GM18868 (cell line): ENCODE results near the gene LRRC74A.
A peak's percentile ranks its signal among the peaks of the same experiment; 100 is the strongest.

Experiments used
- ATAC-seq: cut with Tn5 transposase; IDR thresholded peaks from one replicate; pipeline ENCODE4 v1.9.1; 2021; ENCODE audit warnings: mild to moderate bottlenecking, moderate library complexity; ENCODE audit not compliant: unreplicated experiment

The LRRC74A gene

DNA sequence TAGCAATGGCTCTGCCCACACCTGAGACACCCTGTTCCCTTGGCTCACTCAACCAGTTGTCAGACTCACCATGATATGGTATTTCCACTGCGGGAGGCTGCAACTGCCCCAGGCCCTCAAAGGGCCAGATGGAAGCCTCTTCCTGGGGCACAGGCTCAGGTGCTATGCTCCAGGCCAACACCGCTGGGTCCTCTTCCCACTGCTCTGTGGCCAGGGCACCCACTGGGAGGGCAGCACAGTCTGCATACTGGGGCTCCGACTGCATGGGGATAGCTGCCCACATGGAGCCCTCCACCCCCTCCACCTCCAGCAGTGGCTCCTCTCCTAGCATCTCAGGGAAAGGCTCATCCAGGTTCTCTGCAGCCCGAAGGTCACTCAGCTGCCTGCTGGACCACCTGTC, 17.2 kb upstream of the LRRC74A start:
- no peak for ATAC-seq

DNA sequence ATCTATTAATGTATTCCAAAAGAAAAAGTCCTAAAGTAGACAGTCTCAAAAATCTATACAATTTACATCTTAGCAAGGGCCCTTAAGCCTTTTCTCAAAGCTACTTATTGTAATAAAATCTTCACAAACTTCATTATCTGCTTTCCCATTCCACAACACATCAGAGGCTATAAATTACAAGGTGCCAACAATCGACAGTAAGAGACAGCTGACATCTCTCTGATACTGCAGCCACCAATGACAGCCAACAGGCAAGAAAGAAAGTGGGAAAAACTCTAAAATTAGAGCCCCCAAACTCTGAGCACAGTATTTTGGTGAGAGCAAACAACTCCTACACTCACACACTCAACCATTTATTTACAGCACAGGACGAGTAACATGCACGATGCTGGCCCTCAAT, 15.7 kb upstream of the LRRC74A start:
- ATAC-seq: no peak

DNA sequence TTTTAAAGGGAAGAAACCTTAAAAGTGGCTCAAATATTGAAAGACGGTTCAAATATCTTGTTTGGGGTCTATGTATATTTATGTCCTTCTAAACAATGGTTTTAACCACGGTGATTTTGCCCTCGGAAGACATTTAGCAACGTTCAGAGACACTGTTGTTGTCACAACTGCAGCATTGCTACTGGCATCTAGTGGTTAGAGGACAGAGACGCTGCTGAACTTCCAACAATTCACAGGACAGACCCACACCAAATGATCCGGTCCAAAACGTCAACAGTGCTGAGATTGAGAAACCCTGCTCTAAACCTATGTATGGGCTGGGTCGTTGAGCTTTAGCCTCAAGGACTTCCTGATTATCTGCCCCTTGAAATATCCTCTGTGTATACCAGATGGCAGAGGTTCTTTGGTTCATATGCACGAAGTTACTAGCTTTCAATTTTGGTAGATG, 15.2 kb upstream of the LRRC74A start:
- no peak for ATAC-seq

DNA sequence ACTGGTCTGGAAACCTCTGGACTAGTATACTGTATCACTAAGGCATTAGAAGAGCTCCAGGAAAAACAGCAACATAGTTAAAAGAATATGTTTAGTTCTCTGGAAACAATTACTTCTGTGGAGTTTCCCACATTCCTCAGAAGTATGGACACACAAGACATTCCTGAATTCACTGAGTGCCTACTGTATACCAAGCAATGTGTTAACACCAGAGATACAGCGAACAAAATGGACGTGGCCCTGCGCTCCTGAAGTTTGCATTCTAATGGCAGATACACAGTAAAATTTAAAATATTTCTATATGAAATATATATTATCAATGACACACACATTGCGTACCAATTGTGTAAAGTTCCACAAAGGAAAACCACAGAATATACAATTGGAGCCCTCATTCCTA, 14.6 kb upstream of the LRRC74A start:
- no peak for ATAC-seq

DNA sequence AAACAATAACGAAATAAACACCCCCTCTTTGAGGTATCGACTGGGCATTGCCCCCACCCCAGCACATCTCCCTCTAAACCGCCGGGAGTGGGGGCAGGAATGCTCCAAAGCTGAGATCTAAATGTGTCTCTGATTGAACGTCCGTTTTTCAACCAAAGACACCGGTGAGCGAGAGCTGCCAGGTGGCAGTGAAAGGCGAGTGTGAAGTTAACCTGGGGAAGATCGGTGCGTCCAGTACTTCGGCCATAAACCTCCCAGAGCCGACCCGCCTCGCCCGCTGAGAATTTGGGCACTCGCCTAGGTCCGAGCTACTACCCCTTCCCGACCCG, 14.2 kb upstream of the LRRC74A start:
- peak; percentile 2 for ATAC-seq

DNA sequence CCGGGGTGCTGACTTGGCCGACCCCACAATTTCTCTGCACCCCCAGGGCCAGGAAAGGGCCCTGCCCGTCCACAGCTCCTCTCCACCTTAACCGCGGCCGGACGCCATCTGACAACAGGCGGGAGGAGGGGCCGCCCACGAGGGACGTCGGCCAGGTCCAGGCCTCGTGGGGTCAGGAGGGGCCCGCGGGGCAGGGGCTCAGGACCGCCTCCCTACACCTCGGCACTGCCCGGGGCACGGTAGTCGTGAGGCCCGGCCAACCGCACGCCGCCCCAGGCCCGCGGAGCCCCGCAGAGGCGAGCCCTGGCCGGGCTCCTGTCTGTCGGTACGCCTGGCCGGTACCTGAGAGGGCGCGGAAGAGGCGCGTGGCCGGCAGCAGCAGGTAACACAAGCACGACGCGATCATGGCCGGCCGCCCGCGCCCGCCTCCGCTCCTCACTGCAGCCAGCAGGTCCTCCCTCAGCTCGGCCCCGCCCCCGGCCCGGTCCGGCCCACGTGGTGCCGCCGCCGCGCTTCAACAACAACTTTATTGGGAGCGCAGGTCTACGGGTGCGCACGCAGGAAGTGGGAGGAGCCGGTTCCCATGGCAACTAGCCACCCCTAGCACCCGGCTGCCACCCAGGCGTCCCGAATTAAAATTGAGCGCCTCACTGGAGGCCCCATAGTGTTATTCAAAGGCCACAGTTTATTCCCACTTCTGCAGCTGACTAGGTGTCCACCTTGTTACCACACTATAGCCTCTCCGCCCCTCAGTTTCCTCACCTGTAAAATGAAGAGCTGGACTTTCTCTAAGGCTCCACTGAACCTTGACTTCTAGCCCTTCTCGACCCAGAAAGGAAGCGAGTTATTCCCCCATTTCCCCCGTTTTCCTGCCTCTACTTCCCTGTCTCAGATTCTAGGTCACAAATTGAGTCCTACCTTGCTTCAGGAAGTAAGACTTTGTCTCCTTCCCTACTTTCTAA, 13.5 kb upstream of the LRRC74A start, which contains the start of gene ANGEL1:
TSS of gene ANGEL1 (minus strand) at position 461 of the 962 bp plus-strand sequence. CDS start at position 406, 55 bp downstream.
- ATAC-seq: peak; percentile 84

DNA sequence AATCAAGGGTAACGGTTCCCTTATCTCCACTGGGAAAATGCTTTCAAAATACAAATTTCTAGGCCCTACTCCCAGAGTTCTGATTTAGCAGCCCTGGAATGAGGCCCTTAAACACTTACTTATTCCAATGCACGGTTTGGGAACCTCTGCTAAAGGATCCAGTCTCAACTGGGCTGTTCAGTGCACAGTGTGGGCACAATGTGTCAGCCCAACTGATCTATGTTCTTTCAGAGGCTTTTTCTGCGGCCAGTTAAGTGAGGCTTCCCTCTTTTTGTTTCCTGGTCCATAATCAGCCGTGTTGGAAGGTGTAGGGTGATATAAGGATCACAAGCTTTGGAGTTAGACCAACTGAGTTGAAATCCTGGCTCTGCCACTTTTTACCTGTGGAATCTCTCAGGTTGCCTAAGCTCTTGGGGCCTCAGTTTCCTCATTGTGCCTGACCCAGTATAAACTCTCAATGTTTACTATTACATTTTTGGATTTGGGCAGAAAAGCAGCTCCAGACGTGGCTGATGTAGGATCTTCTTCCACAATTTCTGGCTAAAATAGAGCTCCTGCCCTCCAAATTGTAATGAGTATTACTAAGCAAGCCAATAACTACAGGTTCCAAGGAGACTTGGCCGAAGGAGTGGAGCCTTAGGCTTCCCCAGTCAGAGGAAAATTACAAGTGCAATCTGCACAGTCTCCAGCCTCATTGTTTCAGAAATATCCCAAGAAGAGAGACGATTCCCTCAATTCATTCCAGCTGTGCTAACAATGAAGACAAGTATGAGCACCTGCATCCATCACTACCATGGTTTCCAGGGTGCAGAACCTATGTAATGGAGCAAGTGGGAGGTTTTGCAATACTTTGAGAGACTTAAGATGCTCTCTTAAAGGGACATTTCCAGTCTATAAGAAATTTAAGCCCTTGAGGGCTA, 11.2 kb upstream of the LRRC74A start:
- ATAC-seq: no peak

DNA sequence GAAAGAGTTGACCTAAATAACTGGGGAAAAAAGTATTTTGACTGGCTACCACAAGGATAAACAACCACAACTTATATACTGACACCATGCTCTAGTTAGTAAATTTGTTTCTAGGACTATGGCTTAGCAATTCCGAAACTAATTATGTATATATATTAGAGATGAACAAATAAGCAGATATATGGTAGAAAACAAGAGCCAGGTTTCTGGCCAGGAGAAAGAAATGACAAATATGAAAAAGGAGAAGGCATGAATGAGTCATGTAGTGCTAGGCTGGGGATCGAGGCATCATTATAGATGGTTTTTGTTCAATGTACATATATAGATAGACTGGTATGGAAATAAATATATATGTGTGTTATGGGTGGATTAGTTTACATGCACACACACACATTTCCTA, 5.5 kb upstream of the LRRC74A start:
- ATAC-seq: no peak

DNA sequence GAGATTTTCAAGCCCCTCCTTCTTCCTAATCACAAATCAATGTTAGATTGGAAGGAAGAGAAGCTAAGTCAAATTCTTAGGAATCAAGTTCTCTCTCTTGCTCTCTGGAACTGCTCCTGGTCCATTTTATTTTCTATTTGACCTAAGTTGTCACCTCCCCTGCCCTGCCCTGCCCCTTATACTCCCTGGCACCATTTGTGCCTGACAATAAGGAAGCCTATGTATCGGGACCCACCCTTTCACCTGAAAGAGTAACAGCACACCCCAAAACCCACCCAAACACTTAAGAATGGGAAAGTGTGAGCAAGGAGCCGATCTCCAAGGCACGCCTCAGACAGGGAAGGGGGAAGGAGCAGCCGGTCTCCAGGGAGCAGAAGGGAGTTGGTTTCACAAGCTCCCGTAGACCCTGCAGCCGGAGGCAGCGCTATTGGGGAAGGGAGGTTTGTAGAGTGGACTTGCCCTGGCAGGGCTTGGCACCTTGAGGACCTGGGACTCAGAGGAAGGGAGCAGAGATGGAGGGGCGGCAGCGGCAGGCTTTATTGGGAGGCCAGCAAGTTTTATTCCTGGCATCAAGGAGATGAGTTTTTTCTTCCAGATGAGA, 1.6 kb downstream of the LRRC74A start:
- ATAC-seq: no peak

DNA sequence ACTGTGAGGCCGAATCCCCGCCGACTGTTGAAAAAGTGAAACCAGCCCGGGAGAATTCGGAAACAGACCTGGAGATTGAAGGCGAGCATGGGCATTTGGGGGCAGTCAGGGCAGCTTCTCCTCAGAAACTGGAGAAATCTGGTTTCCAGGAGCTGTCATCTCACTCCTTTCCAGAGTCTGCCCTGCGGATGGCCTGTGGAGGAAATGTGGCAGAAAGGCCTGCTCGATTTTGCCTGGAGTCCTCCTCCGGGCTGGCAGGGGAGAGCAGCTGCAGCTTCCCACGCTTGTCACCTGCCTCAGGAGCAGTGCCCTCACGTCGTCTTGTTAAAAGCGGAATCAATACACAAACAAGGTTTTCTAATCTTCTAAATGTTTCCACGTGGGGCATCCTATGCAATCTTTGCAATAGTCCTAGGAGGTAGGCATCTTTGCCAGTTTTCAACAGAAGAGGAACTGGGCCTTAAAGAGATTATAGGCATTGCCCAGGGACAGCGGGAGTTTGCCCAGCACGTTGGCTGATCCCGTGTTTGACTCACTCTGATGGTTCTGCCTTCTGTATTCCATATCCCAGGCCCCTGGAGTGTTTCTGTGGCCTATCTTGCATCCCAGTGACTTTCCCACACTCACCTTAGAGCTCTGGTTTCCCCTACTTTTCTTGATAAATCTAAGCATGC, 2.3 kb downstream of the LRRC74A start:
- ATAC-seq: no peak

DNA sequence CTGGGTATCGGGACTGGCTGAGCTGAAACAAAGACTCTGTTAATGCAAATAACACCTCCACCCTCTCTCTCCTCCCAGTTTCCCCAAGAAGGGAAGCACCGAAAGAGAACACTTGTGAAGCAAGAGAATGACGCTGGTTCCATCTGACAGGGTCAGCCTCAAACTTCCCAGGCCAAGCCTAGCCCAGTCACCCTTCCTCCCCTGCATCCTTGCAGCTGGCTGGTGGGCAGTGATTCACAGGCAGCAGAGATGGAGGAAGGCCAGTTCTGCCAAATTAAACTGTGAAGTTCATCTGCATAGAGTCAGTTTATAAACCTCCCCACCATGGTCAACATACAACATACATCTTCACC, 2.8 kb downstream of the LRRC74A start:
- no peak for ATAC-seq

DNA sequence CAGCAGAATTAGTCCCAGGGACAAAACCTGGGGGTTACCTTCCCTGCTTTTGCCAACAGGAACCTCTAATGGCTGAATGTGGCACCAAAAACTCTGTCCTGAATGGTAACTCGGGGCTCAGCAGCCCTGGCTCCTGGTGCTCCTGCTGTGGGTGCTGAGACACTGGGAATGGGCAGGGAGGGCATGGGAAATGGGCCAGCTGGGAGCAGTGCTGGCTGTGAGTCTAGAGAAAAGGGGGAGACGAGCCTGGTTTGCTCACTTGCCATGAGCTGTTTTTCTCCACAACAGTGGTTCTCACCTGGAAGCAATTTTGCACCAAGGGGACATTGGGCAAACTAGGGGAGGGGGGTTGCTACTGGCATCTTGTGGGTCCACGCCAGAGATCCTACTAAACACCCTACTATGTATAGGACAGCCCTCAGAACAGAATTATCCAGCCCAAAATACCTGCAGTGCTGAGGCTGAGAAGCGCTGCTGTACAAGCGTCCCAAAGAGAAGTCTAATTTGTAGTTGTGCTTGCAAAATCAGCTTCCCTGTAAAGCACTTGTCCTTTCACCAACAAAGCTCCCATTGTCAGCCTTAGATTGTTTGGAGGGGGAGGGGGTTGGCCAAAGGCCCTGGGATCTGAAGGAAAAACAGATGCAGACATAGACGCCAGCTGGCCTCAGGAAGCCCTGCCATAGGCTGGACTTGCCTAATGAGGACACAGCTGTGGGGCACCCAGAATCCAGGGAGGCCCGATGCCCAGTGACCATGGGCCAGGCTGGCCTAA, 3.6 kb downstream of the LRRC74A start:
- ATAC-seq: no peak

DNA sequence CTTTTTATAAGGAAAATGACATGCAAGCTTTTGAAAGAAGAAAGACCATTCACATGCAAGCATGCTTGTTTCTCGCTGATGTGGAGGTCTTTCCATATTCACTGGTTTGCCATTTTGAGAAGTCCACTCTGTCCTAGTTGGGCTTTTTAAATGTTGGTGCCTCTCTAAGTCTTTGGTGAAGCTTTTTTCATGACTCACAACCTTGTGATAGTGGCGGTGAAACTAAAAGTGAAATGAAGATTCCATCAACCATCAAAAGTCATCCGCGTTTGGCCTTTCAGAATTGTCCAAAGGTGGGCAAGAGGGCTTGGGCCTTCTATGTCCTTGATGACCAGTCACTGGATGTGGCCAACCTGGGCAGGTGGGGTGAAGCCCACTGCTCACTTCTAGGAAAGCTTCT, 4.3 kb downstream of the LRRC74A start:
- no peak for ATAC-seq

DNA sequence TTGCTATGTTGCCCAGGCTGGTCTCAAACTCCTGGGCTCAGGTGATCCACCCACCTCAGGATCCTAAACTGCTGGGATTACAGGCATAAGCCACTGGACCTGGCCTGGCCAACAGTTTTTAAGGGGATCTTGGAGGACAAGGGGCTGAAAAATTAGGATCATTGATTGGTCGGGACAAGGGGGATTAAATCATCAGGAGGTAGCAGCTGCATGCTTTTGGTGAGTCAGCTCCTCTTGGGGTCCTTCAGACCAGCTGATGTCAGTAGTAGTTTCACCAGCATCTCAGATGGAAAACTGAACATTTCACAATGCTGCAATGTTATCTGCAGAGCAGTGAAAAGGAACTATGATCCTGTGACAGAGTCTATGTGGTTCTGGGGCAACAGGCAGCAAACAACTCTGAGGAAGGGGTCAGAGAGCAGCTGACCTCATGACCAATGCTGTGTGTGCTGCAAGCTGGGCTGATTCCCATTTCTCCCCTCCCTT, 6.3 kb downstream of the LRRC74A start:
- ATAC-seq: no peak

DNA sequence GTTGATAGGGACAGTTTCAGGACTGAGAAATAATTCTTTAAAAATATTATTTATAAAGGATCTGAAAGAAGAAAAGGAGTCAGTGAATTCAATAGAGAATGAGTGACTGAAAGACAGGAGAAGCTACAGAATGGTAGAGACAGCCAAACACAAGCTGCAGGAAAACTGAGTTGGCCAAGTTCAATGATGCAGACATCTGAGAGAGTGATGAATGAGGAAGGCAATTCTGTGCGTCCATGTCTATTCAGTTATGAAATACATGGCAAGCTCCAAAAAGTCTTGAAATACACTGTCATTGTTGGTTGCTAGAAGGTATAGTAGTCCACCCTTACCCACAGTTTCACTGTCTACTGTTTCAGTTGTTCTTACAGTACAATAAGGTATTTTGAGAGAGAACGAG, 6.8 kb downstream of the LRRC74A start:
- ATAC-seq: no peak

DNA sequence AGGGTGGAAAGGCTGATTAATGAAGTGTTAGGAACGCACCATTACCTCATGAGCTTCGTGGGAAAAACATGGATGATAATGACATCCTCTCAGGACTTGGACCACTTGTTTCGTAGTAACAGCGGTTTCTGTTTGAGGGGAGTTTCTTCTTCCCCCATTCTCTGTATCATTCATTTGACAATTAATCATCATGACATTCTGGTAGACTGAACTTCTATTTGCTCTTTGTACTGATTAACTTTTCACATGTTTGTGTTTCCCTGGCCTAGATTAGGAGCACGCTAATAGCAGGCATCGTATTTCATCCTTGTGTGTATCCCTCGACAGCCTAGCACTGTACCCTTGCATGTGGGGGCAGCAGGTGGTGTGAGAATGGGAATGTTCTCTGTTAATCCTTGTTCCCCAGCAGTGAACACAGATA, 8.0 kb downstream of the LRRC74A start:
- no peak for ATAC-seq

DNA sequence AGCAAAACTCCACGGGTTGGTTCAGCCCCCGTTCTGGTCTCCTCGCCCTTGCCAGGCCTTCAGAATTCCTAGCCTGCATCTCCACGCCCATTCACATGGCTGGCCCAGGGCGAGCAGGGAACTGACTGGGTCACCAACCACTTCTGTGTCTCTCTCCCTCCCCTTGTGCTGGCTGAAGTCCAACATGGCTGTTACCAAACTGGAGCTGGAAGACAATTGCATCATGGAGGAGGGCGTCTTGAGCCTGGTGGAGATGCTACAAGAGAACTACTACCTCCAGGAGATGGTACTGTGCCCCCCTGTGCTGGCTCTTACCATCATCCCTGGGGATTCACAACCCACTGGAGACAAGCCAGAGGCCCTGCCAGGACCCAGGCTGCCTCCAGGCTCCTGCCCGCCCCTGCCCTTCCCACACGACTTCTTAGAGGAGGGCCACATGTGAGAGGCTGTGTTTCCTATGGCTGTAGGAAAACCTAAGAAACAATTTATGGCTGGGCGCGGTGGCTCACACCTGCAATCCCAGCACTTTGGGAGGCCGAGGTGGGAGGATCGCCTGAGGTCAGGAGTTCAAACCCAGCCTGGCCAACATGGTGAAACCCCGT, 9.9 kb downstream of the LRRC74A start:
- no peak for ATAC-seq

DNA sequence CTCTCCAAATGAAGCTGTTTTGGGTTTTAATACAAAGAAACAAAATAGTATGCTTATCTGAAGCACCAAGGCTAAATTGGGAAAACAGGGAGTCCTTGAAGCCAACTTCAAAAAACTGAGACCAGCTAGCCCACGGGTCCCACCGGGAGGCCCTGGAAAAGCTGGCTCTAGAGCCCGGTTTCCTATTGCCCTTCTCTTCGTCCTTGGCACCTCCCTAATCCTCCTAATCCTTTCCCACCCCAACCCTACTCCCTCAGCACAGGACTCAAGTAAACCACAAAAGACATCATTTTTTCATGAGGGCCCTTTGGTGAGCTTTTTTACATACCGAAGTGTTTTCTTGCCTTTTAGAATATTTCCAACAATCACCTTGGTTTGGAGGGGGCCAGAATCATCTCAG, 11.3 kb downstream of the LRRC74A start:
- no peak for ATAC-seq

DNA sequence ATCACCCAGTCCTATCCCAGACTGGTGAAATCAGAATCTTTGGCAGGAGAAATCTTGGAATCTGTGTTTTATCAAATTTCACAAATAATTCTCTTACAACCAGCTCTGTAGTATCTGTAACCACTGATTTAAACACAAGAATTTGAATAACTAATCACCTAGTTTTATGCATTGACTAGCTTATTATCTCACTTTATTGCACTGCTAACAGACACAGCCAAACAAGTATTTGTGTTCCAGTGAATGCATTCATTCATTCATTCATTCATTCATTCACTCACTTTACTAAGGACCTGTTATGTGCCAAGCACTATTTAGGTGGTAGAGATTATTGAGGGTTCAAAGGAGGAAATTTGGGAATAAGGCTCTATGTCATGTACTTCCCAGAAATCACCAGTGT, 16.2 kb downstream of the LRRC74A start:
- no peak for ATAC-seq
